ENCODE measurements around the gene ZC3H7A. TPM values are rescaled to one million over a fixed set of nuclear protein-coding genes. Genes with fewer than 3 reads are reported as not detected.

Gene ZC3H7A
- total RNA-seq, 1 experiment from 2014 or later = 45.9 TPM

DNA sequence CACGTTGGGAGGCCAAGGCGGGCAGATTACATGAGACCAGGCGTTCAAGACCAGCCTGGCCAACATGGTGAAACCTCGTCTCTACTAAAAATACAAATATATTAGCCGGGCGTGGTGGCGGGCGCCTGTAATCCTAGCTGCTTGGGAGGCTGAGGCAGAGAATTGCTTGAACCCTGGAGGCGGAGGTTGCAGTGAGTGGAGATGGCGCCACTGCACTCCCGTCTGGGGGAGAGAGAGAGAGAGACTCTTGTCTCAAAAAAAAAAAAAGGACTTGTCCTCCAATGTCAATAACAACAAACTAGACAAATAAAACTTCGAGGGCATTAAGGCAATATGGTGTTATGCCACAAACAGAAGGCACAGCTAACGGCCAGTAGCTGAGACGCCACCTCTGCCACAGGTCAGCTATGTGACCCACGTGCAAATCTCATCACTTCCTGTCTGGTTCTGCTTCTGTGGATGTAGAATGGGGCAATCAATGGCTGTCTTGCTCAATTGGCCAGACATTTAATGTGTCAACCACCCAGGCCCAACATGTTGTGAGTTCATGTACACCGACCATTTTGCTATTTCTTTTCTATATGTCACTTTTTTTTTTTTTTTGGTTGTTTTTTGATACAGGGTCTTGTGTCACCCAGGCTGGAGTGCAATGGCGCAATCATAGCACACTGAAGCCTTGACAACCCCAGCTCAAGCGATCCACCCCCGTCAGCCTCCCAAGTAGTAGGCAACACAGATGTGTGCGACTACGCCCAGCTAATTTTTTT, 53.6 kb downstream of the ZC3H7A start:
- TF ChIP-seq, protein P1, sequence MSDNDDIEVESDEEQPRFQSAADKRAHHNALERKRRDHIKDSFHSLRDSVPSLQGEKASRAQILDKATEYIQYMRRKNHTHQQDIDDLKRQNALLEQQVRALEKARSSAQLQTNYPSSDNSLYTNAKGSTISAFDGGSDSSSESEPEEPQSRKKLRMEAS (CRISPR knock-in tag; IDR thresholded peaks at IDR 0.05) = peak; percentile 50; the same call in 1 of the 2 replicates
- no peak for TF ChIP-seq FOXP1 (CRISPR knock-in tag; IDR thresholded peaks at IDR 0.05; ENCODE audit: borderline replicate concordance)
- TF ChIP-seq SP1 (CRISPR knock-in tag; conservative IDR thresholded peaks at IDR 0.05) = no peak
- peak; percentile 91 for TF ChIP-seq GABPB1 (CRISPR knock-in tag; IDR thresholded peaks at IDR 0.05)
- Mint-ChIP-seq H3K36me3 (no peaks in the 10 kb centered on the region), H3K9me3 (no peaks in the 10 kb centered on the region), H3K4me3 (peak overlapping the region; percentile 76), H3K27me3 (ENCODE audit: low read depth) (no peaks in the 10 kb centered on the region), H3K4me1 (peaks cover 24% of the 10 kb centered on the region), H3K27ac (peak overlapping the region; percentile 49; the same call in 1 of the 2 replicates)
- ChIA-PET CTCF (interaction anchor here (0.6 to 3.2 kb wide), 8 partner anchors 21 to 347 kb away, joined by 3 to 21 read pairs (median 5); partner anchors contain the start of gene ZC3H7A), POLR2A (interaction anchor here (1.0 to 1.1 kb wide), 2 partner anchors 53 to 54 kb away, joined by 3 to 12 read pairs; partner anchors contain the start of gene ZC3H7A)
- ATAC-seq (no peak), DNase-seq (ENCODE audit: low spot score) (no peak)

- peak; percentile 96 for ATAC-seq
- H3K27ac Mint-ChIP-seq = peak within 1 kb of the TSS; percentile 93
- CTCF ChIA-PET = interaction anchor here (0.6 to 3.2 kb wide), 9 partner anchors 20 to 346 kb away, joined by 3 to 21 read pairs (median 5); partner anchors contain the start of gene ZC3H7A
- peak within 1 kb of the TSS; percentile 93 for H3K4me3 Mint-ChIP-seq
- POLR2A ChIA-PET = interaction anchor here (1.1 kb wide), 1 partner anchor 55 kb away, joined by 12 read pairs; the partner anchor contains the start of gene ZC3H7A
- peak; percentile 97 for DNase-seq (ENCODE audit: low spot score)
- H3K4me1 Mint-ChIP-seq = peaks cover 21% of the 10 kb centered on the region
- no peaks in the 10 kb centered on the region for H3K27me3 Mint-ChIP-seq (ENCODE audit: low read depth)
- H3K36me3 Mint-ChIP-seq = no peaks in the 10 kb centered on the region
- H3K9me3 Mint-ChIP-seq = no peaks in the 10 kb centered on the region
- TF ChIP-seq ZNF121 (CRISPR knock-in tag; IDR thresholded peaks at IDR 0.05) (no peak; the same call in 1 of the 2 replicates), CREM (CRISPR knock-in tag; IDR thresholded peaks at IDR 0.05) (peak; percentile 7; the same call in 1 of the 2 replicates), GTF2I (CRISPR knock-in tag; conservative IDR thresholded peaks at IDR 0.05) (no peak), FOXK1 (CRISPR knock-in tag; IDR thresholded peaks at IDR 0.05) (peak; percentile 33), NR2C2 (CRISPR knock-in tag; IDR thresholded peaks at IDR 0.05) (0 out of 2 replicates have a peak, but pooled peaks have one; percentile 18), ZNF425 (CRISPR knock-in tag; conservative IDR thresholded peaks at IDR 0.05) (no peak), ZNF317 (CRISPR knock-in tag; IDR thresholded peaks at IDR 0.05; ENCODE audit: borderline replicate concordance, low read depth) (no peak), MYBL2 (CRISPR knock-in tag; IDR thresholded peaks at IDR 0.05) (peak; percentile 46; the same call in 1 of the 2 replicates), SP1 (CRISPR knock-in tag; conservative IDR thresholded peaks at IDR 0.05) (peak; percentile 97), ESRRA (CRISPR knock-in tag; IDR thresholded peaks at IDR 0.05; ENCODE audit: borderline replicate concordance) (peak; percentile 63; the same call in 1 of the 2 replicates), ATF2 (CRISPR knock-in tag; IDR thresholded peaks at IDR 0.05; ENCODE audit: borderline replicate concordance, low read depth) (no peak), JUN (CRISPR knock-in tag; IDR thresholded peaks at IDR 0.05) (0 out of 2 replicates have a peak, but pooled peaks have one; percentile 40), FOXP1 (CRISPR knock-in tag; IDR thresholded peaks at IDR 0.05; ENCODE audit: borderline replicate concordance) (peak; percentile 89), ZNF232 (CRISPR knock-in tag; IDR thresholded peaks at IDR 0.05) (0 out of 2 replicates have a peak, but pooled peaks have one; percentile 35), KAT7 (CRISPR knock-in tag; IDR thresholded peaks at IDR 0.05; ENCODE audit: borderline replicate concordance) (0 out of 2 replicates have a peak, but pooled peaks have one; percentile 11), NFE2L1 (CRISPR knock-in tag; IDR thresholded peaks at IDR 0.05) (peak; percentile 58; the same call in 1 of the 2 replicates), AR (CRISPR knock-in tag; IDR thresholded peaks at IDR 0.05) (no peak), TEAD1 (CRISPR knock-in tag; IDR thresholded peaks at IDR 0.05) (0 out of 2 replicates have a peak, but pooled peaks have one; percentile 24)
- TF ChIP-seq, protein P2, sequence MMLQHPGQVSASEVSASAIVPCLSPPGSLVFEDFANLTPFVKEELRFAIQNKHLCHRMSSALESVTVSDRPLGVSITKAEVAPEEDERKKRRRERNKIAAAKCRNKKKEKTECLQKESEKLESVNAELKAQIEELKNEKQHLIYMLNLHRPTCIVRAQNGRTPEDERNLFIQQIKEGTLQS (CRISPR knock-in tag; conservative IDR thresholded peaks at IDR 0.05) = no peak
- TF ChIP-seq, protein P1 (CRISPR knock-in tag; IDR thresholded peaks at IDR 0.05) = peak; percentile 40; the same call in 1 of the 2 replicates
- TF ChIP-seq, protein P3, sequence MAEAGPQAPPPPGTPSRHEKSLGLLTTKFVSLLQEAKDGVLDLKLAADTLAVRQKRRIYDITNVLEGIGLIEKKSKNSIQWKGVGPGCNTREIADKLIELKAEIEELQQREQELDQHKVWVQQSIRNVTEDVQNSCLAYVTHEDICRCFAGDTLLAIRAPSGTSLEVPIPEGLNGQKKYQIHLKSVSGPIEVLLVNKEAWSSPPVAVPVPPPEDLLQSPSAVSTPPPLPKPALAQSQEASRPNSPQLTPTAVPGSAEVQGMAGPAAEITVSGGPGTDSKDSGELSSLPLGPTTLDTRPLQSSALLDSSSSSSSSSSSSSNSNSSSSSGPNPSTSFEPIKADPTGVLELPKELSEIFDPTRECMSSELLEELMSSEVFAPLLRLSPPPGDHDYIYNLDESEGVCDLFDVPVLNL (CRISPR knock-in tag; IDR thresholded peaks at IDR 0.05; ENCODE audit: borderline replicate concordance, low read depth) = peak; percentile 64; the same call in 1 of the 2 replicates
These were observed 54.3 kb downstream of the ZC3H7A start, which contains the start of gene TXNDC11 for GRCh38 chr16:11742536-11743307. Gene TXNDC11 (minus strand): TSS chr16:11742857. CDS start chr16:11742730, 127 bp downstream.
